Fibroblast of pulmonary artery (primary cell): ENCODE measurements around the gene ZC3H7A.

Experiments
- DNase-seq: peaks from one replicate; pipeline ENCODE4 v3.0.0-alpha.2; 2010; ENCODE audit warnings: low read depth
- H3K4me3 ChIP-seq: replicated peaks from 2 replicates; pipeline ENCODE4 v1.5.1; 2011; ENCODE audit warnings: low read depth, mild to moderate bottlenecking, control low read depth, low read length, moderate library complexity
- TF ChIP-seq, protein P1 (sequence below): IDR thresholded peaks from 2 replicates; pipeline ENCODE4 v1.5.1; 2011; ENCODE audit warnings: mild to moderate bottlenecking, control low read depth, low read length, inconsistent platforms; ENCODE audit errors: missing control alignments

Gene ZC3H7A

DNA sequence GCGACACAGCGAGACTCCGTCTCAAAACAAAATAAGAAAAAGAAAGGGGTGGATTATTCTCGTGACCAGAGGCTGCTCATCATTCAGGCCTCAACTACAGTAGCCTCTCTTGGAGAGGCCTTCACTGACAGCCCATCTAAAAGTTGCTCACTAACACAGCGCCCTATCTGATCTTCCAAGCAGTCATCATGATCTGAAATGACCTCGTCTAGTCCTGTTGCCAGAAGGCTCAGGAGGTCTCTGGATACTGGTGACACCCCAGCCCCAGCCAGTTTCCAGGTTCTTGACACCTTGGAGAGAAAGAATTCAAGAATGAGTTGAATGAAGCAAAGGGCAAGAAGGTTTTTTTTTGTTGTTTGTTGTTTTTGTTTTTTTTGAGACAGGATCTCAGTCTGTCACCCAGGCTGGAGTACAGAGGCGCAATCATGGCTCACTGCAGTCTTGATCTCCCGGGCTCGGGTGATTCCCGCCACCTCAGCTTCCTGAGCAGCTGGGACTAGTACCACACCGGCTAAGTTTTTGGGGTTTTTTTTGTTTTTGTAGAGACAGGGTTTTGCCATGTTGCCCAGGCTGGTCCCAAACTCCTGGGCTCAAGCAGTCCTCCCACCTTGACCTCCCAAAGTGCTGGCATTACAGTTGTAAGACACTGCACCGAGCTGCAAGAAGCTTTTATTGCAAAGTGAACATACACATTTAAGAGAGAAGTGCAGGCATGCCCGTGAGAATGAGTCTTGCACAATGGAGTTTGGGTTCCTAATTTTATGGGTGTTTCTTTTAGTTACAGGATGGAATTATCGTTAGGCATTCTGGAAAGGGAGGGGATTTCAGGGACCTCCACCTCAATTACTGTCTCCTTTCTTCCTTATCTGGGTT is 2.7 kb upstream of the ZC3H7A start:
- DNase-seq = no peak
- no peak overlapping the region for H3K4me3 ChIP-seq
- TF ChIP-seq, protein P1, sequence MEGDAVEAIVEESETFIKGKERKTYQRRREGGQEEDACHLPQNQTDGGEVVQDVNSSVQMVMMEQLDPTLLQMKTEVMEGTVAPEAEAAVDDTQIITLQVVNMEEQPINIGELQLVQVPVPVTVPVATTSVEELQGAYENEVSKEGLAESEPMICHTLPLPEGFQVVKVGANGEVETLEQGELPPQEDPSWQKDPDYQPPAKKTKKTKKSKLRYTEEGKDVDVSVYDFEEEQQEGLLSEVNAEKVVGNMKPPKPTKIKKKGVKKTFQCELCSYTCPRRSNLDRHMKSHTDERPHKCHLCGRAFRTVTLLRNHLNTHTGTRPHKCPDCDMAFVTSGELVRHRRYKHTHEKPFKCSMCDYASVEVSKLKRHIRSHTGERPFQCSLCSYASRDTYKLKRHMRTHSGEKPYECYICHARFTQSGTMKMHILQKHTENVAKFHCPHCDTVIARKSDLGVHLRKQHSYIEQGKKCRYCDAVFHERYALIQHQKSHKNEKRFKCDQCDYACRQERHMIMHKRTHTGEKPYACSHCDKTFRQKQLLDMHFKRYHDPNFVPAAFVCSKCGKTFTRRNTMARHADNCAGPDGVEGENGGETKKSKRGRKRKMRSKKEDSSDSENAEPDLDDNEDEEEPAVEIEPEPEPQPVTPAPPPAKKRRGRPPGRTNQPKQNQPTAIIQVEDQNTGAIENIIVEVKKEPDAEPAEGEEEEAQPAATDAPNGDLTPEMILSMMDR = no peak

DNA sequence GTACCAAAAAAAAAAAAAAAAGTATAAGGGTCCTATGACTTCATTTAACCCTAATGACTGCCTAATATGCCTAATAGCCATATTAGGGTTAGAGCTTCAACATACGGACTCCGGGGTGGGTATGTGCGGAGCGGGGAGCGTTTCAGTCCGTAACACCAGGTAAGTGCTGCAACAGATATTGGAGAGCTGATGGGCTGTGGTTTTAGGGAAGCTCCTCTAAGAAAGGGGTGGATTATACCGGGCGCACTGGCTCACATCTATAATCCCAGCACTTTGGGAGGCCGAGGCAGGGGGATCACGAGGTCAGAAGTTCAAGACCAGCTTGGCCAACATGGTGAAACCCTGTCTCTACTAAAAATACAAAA is 1.9 kb upstream of the ZC3H7A start:
- H3K4me3 ChIP-seq = peak overlapping the region; percentile 76
- no peak for DNase-seq
- TF ChIP-seq, protein P1 = no peak

DNA sequence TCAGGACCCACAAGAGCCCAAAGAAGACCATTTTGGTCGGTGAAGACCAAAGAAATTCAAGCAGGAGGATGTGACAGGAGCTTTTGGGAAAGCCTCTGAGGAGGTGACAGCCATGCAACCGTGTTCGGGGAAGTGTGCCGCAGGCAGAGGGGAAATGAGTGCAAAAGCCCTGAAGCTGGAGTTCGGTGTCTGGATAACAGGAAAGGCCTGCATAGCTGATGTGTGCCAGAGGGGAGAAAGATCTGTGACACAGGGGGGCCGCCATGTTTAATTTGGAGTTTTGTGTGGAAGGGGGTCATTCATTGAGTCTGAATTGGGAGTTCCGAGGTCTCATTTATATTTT is 870 bp upstream of the ZC3H7A start:
- TF ChIP-seq, protein P1 = no peak
- no peak for DNase-seq
- peak overlapping the region; percentile 76 for H3K4me3 ChIP-seq

DNA sequence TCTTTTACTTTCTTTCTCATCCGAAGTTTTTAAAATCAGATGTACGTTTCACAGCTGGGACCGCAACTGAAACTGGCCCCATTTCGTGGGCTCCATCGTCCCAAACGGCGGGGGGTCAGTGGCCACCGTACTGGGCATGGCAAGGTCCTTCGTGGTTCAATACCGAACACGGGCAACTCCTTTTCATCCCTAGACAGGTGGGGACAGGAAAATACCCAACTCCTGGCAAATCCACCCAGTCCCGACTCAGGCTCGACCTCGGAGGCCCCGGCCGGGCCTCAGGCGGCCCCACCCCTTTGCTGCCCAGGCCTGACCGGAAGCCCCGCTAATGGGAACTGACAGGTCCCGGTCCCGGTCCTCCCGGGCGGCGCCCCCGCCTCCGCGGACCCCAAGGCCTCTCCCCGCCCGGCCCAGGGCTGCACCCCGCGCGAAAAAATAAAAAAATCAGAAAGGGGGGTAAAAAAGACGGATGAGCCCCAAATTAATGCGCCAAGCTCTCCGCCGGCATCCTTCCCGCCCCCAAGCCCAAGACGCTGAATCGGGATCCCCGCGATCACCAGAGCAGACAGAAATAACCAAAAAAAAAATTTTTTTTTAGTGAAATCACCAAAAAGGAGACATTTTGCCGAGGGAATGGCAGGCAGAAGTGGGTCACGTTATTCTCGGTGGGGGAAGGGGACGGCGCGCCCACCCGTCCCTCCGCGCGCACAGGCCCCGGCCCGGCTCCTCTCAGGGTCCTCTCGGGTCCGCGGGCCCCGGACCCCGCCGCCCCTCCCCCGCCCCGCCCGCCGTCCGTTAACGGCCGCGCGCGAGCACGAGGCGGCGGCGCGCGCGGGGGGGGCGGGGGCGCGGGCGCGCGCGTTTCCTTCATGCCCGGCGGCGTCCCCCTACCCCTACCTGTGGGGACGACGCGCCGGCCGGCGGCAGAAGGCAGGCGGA is 562 bp downstream of the ZC3H7A start:
- TF ChIP-seq, protein P1 = no peak
- no peak for DNase-seq

DNA sequence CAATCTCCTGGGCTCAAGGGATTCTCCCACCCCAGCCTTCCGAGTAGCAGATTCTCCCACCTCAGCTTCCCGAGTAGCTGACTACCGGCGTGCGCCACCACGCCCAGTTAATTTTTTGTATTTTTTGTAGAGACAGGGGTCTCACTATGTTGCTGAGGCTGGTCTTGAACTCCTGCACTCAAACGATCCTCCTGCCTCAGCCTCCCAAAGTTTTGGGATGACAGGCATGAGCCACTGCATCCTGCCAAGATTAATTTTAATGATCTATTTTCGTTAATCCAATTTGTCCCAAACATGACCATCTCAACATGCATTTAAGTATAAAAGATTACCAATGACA is 1.2 kb downstream of the ZC3H7A start:
- TF ChIP-seq, protein P1 = no peak
- no peak for DNase-seq
- peak overlapping the region; percentile 97 for H3K4me3 ChIP-seq

More for the DNA sequence above, 562 bp downstream of the ZC3H7A start:
- H3K4me3 ChIP-seq = peak overlapping the region; percentile 97

DNA sequence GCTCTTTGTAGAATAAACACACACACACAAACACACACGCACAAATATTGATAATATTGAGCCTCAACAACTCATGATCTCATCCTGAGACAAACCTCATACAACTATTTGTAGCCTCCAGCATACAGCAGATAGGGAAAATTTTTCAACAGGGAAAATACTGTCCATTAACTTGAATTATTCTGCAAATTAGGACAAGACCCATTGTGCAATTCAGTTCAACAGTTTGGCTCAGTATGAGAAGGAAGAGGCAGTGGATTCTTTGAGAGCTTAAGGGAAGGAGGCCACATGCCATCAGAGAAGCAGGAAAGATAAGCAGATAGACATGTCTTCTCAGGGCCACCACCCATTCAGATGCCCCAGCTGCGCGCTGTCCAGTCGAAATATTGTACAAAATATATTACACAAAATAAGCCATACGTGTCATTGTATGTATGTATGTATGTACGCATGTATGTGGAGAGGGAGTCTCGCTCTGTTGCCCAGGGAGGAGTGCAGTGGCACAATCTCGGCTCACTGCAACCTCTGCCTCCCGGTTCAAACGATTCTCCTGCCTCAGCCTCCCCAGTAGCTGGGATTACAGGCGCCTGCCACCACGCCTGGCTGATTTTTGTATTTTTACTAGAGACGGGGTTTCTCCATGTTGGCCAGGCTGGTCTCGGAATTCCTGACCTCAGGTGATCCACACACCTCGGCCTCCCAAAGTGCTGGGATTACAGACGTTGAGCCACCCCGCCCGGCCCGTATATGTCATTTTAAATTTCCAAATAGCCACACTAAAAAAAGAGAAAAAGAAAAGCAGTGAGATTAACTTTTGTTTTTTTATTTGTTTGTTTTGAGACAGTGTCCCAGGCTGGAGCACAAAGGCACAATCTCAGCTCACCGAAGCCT is 1.8 kb downstream of the ZC3H7A start:
- peak overlapping the region; percentile 97 for H3K4me3 ChIP-seq
- TF ChIP-seq, protein P1 = no peak
- no peak for DNase-seq
